ENCODE results near the gene SPOCK2.

DNA sequence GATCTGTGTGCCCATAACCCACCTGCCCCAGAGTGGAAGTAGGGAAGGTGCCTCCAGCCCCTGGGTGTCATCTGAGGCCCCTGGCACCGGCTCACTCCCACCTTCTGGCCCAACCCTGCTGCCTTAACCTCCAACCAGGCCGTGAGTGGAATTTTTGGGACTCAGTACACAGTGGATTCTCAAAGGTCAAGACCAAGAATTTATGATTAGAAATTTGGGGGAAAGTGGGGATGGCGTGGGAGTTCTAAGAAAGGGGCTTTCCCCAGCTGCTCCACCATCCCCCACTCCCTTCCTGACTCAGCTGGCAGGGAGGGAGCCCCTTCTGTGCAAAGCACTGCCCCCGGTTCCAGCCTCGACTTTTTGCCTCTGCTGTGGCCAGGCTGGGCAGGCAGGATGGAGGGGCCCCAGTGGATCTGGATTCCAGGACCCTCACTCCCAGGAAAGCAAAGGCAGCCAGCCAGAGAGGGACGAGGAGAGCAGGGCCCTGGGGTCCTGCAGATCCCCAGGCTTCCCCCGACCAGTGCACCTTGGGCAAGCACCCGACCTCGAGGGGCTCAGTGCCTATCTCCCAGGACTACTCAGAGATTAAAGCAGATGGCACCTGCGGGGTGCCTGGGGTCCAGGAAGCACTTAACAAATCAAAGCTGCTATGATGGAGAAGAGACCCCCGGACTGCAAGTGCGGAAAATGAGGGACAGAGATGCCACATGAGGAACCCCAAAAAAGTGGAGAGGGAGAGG is 12.8 kb downstream of the SPOCK2 start:
- TF ChIP-seq, protein P1, sequence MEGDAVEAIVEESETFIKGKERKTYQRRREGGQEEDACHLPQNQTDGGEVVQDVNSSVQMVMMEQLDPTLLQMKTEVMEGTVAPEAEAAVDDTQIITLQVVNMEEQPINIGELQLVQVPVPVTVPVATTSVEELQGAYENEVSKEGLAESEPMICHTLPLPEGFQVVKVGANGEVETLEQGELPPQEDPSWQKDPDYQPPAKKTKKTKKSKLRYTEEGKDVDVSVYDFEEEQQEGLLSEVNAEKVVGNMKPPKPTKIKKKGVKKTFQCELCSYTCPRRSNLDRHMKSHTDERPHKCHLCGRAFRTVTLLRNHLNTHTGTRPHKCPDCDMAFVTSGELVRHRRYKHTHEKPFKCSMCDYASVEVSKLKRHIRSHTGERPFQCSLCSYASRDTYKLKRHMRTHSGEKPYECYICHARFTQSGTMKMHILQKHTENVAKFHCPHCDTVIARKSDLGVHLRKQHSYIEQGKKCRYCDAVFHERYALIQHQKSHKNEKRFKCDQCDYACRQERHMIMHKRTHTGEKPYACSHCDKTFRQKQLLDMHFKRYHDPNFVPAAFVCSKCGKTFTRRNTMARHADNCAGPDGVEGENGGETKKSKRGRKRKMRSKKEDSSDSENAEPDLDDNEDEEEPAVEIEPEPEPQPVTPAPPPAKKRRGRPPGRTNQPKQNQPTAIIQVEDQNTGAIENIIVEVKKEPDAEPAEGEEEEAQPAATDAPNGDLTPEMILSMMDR (conservative IDR thresholded peaks at IDR 0.05; ENCODE audit: low read depth, low read length): no peak
- TF ChIP-seq MAZ (IDR thresholded peaks at IDR 0.05; ENCODE audit: borderline replicate concordance, low read depth, low read length) (no peak), POLR2A (IDR thresholded peaks at IDR 0.05; ENCODE audit: low read depth, low read length) (no peak), RAD21 (IDR thresholded peaks at IDR 0.05; ENCODE audit: low read length) (no peak), USF2 (IDR thresholded peaks at IDR 0.05; ENCODE audit: low read depth, low read length) (no peak)
- TF ChIP-seq, protein P2, sequence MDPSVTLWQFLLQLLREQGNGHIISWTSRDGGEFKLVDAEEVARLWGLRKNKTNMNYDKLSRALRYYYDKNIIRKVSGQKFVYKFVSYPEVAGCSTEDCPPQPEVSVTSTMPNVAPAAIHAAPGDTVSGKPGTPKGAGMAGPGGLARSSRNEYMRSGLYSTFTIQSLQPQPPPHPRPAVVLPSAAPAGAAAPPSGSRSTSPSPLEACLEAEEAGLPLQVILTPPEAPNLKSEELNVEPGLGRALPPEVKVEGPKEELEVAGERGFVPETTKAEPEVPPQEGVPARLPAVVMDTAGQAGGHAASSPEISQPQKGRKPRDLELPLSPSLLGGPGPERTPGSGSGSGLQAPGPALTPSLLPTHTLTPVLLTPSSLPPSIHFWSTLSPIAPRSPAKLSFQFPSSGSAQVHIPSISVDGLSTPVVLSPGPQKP (IDR thresholded peaks at IDR 0.05; ENCODE audit: borderline replicate concordance, low read depth, low read length): no peak
